ENCODE measurements around the gene SUPV3L1. TPM values are rescaled to one million over a fixed set of nuclear protein-coding genes. Genes with fewer than 3 reads are reported as not detected.

Gene SUPV3L1
- total and polyA plus RNA-seq, 2 of the 8 experiments (the other 6 are each of a cell fraction or from before 2014, with no cell fraction given) = 34.6 to 45.6 TPM

DNA sequence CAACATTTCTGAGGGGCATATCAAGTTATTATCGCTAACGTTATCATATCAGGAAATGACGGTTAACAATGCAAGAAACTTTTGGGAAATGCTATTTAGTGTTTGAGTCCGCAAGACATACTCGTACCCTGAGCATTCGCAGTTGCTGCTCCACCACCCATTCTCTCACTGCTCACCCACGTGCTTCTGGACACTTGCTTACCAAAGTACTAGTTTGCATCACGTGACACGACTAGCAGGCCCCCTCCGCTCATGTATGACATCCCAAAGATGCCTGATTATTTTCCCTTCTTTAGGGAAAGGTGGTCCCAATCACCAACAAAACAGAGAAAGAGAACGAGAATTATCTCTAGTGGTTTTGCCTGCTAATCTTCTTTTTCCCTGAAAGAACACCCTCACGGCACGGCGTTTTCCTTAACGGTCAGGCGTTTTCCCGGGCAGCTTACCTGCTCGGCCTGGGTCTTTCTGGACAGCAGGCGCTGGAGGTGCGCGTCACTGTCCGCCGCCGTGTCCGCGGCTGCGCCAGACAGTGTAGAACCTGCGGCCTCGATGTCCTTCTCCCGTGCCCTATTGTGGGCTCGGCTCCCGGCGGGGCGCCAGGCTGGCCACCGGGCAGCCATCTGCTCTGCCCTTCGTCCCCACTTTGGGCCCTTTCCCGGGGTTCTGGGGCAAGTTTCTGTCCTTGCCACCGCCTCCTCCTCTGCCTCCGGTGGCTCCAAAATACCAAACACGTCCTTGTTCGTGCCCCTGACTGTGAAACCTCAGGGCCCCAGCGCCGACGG lies at the start of gene SUPV3L1 (continued):
- peak; percentile 82 for TF ChIP-seq TAF7 (optimal IDR thresholded peaks at IDR 0.05; ENCODE audit: borderline replicate concordance, low read depth, low read length)
- TF ChIP-seq RXRA (IDR thresholded peaks at IDR 0.05; ENCODE audit: insufficient read depth, low read depth, low read length) = no peak
- no peak; the same call in 1 of the 2 replicates for TF ChIP-seq YY1 (IDR thresholded peaks at IDR 0.05; ENCODE audit: low read depth, low read length)
- peak; percentile 75; the same call in 1 of the 2 replicates for TF ChIP-seq SRF (IDR thresholded peaks at IDR 0.05; ENCODE audit: low read depth, low read length)

Measured in H1 (cell line).